Right atrium auricular region (tissue), 2 donors: Measurements from ENCODE around the gene CKS2. TPM values are rescaled to one million over a fixed set of nuclear protein-coding genes. Genes with fewer than 3 reads are reported as not detected.

ENCODE experiments used
- DNase-seq: peaks from one replicate; pipeline ENCODE4 v3.0.0-alpha.2; 2019; ENCODE audit warnings: low spot score
- H3K27ac ChIP-seq, 2 donors: fragments of 200-600 bp; sonication (generic); 1 replicate in 1 of 2; 2 replicates in 1 of 2; pipeline ENCODE4 v1.5.1; 2016 to 2019
- H3K27me3 ChIP-seq, 2 donors: fragments of 200-600 bp; sonication (generic); one replicate each; pipeline versions ENCODE4 v1.5.1 to v1.6.0; 2017 to 2019
- H3K36me3 ChIP-seq: fragments of 200-600 bp; sonication (generic); one replicate; pipeline ENCODE4 v1.5.1; 2016
- H3K4me1 ChIP-seq, 2 donors: fragments of 200-600 bp; sonication (generic); one replicate each; pipeline versions ENCODE4 v1.5.1 to v1.6.0; 2017 to 2019
- H3K4me3 ChIP-seq, 2 donors: fragments of 200-600 bp; sonication (generic); 1 replicate in 1 of 2; 2 replicates in 1 of 2; pipeline ENCODE4 v1.5.1; 2017 to 2019; ENCODE audit warnings: mild to moderate bottlenecking in 1 of 2, moderate library complexity in 1 of 2
- H3K9me3 ChIP-seq, 2 donors: fragments of 200-600 bp; sonication (generic); one replicate each; pipeline ENCODE4 v1.5.1; 2019
- CTCF ChIP-seq, 2 donors: fragments of 200-600 bp; sonication (generic); IDR thresholded peaks; one replicate each; pipeline ENCODE4 v1.5.1; 2019; ENCODE audit warnings: antibody characterized with exemption in 2 of 2
- total RNA-seq, 2 donors: library from RNA; depleted of rRNA; stranded (reverse); fragments of >200 nt; gene quantifications; one replicate each; pipeline ENCODE4 v1.1.0, GENCODE V29; 2016

The CKS2 gene
- total RNA-seq, 2 donors from 2014 or later, result 7.4 to 10.6 TPM

GRCh38 chr9:89361816-89362646, 51.0 kb downstream of the CKS2 start:
- DNase-seq, result no peak
- no peak overlapping the region for H3K27ac ChIP-seq
- no peak overlapping the region for H3K4me3 ChIP-seq
- H3K27me3 ChIP-seq, result no peaks in the 10 kb centered on the region
- TF ChIP-seq CTCF (IDR thresholded peaks at IDR 0.05), result no peak
- no peaks in the 10 kb centered on the region for H3K9me3 ChIP-seq
- peaks cover 56% of the 10 kb centered on the region for H3K36me3 ChIP-seq
- H3K4me1 ChIP-seq, result peaks cover 0 to 22% of the 10 kb centered on the region in 2 donors

DNA sequence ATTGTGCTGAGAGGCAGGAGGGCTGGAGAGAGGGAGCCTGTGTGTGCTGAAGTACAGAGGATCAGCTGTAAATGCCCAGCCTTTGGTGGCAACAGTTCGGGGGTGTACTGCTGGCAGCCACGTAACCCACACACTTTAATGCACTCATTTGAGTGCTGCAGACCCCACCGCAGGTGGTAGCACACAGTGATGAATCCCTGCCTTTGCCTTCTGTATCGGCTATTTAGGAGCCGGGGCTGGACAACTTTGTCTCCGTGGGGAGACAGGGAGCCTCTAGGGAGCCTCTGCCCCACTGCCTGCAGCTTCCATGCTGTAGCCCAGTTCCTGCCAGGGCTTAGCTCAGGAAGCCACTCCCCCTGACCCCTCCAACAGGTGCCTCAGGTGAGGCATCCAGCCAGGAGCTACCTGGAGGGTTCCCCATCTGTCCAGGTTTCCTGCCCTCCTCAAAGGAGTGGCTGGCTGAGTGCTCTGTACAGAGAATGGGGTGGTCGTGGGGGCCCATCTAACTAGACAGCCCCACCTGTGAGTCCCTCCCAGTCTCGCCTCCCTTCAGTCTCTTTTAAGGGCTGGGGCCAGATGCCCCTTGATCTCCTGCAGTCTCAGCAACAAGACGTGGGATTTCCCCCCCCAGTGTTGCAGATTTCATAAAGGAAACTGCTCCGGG, 51.8 kb downstream of the CKS2 start:
- Histone ChIP-seq H3K4me3 (no peak overlapping the region), H3K27ac (no peak overlapping the region), H3K36me3 (peaks cover 49% of the 10 kb centered on the region), H3K27me3 (no peaks in the 10 kb centered on the region), H3K4me1 (peaks cover 0 to 22% of the 10 kb centered on the region in 2 donors), H3K9me3 (no peaks in the 10 kb centered on the region)
- DNase-seq, result no peak
- no peak for TF ChIP-seq CTCF (IDR thresholded peaks at IDR 0.05)

- Histone ChIP-seq H3K4me3 (no peak overlapping the region), H3K27me3 (no peaks in the 10 kb centered on the region), H3K36me3 (peaks cover 43% of the 10 kb centered on the region), H3K9me3 (no peaks in the 10 kb centered on the region), H3K27ac (no peak overlapping the region), H3K4me1 (peaks cover 0 to 22% of the 10 kb centered on the region in 2 donors)
- TF ChIP-seq CTCF (IDR thresholded peaks at IDR 0.05), result no peak
- DNase-seq, result no peak
Observed at GRCh38 chr9:89363311-89363670, 52.3 kb downstream of the CKS2 start.

- no peak for TF ChIP-seq CTCF (IDR thresholded peaks at IDR 0.05)
- Histone ChIP-seq H3K9me3 (no peaks in the 10 kb centered on the region), H3K4me1 (peaks cover 0 to 16% of the 10 kb centered on the region in 2 donors), H3K4me3 (no peak overlapping the region), H3K36me3 (peaks cover 35% of the 10 kb centered on the region), H3K27me3 (no peaks in the 10 kb centered on the region), H3K27ac (no peak overlapping the region)
- DNase-seq, result no peak
Observed at GRCh38 chr9:89363921-89364665, 53.1 kb downstream of the CKS2 start.

- Histone ChIP-seq H3K4me1 (peaks cover 0 to 8% of the 10 kb centered on the region in 2 donors), H3K4me3 (no peak overlapping the region), H3K9me3 (no peaks in the 10 kb centered on the region), H3K27me3 (no peaks in the 10 kb centered on the region), H3K36me3 (peaks cover 29% of the 10 kb centered on the region), H3K27ac (no peak overlapping the region)
- TF ChIP-seq CTCF (IDR thresholded peaks at IDR 0.05), result no peak
- DNase-seq, result no peak
Observed at GRCh38 chr9:89364666-89365531, 53.9 kb downstream of the CKS2 start.
